GM12878 (cell line): Measurements from ENCODE around the gene FBXL7.

ENCODE experiments used
- CTCF ChIP-seq, 3 experiments: IDR thresholded peaks in 2 of 3; conservative IDR thresholded peaks in 1 of 3; 2 replicates each; pipeline ENCODE4 v1.5.1; 2011; ENCODE audit warnings: low read depth in 3 of 3, low read length in 3 of 3, mild to moderate bottlenecking in 3 of 3, control low read depth in 2 of 3, moderate library complexity in 2 of 3, inconsistent platforms in 1 of 3, mixed read lengths in 1 of 3; ENCODE audit not compliant: control insufficient read depth in 2 of 3, insufficient read depth in 1 of 3; ENCODE audit errors: extremely low read depth in 1 of 3
- TF ChIP-seq, protein P1 (sequence below): IDR thresholded peaks from 2 replicates; pipeline ENCODE4 v1.6.1; 2012; ENCODE audit warnings: mild to moderate bottlenecking, low read depth, low read length

DNA sequence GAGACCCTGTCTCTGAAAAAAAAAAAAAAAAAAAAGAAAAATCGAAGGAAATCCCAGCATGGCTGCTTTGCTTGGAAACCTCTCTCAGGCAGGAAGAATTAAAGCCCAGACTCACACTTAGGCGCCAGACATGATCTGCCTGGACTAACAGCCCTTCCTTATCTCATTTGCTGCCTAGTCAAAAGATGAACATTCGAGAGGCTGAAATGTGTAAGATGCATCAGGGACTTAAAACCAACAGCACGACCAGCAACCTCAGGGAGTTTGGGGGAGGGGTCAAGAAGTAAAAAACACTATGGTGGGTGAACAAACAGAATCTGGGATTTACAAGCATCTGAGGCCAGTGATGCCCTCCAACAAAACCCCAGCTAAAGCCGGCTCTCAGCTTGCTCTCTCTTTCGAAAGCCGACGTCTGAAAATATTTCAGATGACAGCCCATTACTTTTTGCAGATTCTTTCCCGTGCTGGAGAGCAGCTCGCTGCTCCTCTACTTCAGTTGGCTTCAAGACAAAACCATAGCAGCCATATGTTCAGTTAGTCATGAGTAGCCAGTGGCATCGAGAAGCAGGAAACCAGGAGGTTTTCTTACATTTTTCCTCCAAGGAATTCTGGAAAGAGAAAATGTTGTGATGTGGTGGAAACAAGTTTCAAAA is 429.8 kb downstream of the FBXL7 start:
- TF ChIP-seq, protein P1, sequence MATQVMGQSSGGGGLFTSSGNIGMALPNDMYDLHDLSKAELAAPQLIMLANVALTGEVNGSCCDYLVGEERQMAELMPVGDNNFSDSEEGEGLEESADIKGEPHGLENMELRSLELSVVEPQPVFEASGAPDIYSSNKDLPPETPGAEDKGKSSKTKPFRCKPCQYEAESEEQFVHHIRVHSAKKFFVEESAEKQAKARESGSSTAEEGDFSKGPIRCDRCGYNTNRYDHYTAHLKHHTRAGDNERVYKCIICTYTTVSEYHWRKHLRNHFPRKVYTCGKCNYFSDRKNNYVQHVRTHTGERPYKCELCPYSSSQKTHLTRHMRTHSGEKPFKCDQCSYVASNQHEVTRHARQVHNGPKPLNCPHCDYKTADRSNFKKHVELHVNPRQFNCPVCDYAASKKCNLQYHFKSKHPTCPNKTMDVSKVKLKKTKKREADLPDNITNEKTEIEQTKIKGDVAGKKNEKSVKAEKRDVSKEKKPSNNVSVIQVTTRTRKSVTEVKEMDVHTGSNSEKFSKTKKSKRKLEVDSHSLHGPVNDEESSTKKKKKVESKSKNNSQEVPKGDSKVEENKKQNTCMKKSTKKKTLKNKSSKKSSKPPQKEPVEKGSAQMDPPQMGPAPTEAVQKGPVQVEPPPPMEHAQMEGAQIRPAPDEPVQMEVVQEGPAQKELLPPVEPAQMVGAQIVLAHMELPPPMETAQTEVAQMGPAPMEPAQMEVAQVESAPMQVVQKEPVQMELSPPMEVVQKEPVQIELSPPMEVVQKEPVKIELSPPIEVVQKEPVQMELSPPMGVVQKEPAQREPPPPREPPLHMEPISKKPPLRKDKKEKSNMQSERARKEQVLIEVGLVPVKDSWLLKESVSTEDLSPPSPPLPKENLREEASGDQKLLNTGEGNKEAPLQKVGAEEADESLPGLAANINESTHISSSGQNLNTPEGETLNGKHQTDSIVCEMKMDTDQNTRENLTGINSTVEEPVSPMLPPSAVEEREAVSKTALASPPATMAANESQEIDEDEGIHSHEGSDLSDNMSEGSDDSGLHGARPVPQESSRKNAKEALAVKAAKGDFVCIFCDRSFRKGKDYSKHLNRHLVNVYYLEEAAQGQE: no peak
- TF ChIP-seq CTCF (IDR thresholded peaks at IDR 0.05 in 2 of 3, conservative IDR thresholded peaks at IDR 0.05 in 1 of 3; ENCODE audit: control insufficient read depth in 2 of 3, extremely low read depth in 1 of 3, insufficient read depth in 1 of 3, low read depth in 3 of 3, low read length in 3 of 3): no peak
